ENCODE results near the gene NSMCE4A.
"Not testable (repeated sequence)": the region's sequence is repeated elsewhere in the genome, so short reads cannot be mapped to it uniquely, and the experiment has no call there.

NSMCE4A gene

DNA sequence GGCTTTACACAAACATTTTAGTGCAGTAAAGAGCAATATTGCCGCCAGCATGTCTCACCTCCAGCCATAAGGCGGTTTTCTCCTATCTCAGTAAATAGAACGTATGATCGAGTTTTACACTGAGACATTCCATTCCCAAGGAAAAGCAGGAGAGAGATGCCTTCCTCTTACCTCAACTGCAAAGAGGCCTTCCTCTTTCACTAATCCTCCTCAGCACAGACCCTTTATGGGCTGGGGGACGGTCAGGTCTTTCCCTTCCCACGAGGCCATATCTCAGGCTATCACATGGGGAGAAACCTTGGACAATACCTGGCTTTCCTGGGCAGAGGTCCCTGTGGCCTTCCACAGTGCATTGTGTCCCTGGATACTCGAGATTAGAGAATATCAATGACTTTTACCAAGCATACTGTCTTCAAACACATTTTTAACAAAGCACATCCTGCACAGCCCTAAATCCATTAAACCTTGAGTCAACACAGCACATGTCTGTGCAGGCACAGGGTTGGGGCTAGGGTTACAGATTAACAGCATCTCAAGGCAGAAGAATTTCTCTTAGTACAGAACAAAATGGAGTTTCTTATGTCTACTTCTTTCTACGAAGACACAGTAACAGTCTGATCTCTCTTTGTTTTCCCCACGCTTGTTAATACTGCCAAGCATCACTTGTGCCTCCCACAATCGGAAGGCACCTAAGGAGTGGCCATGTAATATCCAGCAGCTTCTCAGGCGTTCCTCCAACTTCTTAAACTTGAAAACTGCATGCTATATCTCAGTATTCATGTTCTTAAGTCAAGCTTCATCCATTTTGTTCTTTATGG, 44.5 kb downstream of the NSMCE4A start:
- not testable (repeated sequence) for DNase-seq

DNA sequence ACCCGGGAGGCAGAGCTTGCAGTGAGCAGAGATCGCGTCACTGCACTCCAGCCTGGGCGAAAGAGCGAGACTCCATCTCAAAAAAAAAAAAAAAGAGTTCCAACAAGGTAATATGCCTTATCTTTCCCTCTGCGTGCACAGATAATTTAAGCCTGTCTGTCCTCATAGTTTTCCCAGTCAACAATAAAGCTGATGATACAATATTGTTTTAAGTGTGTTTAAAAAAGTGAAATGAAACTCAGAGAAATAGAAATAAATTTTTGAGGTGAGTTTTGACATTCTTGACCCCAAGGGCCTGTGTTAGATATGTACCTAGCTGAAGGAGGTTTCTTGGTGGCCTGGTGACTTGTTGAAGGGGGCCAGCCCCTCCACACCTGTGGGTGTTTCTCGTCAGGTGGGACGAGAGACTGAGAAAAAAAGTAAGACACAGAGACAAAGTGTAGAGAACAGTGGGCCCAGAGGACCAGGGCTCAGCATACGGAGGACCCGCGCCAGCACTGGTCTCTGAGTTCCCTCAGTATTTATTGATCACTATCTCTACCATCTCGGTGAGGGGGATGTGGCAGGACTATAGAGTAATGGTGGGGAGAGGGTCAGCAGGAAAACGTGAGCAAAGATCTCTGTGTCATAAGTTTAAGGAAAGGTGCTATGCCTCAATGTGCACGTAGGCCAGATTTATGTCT, 45.3 kb downstream of the NSMCE4A start:
- not testable (repeated sequence) for DNase-seq

DNA sequence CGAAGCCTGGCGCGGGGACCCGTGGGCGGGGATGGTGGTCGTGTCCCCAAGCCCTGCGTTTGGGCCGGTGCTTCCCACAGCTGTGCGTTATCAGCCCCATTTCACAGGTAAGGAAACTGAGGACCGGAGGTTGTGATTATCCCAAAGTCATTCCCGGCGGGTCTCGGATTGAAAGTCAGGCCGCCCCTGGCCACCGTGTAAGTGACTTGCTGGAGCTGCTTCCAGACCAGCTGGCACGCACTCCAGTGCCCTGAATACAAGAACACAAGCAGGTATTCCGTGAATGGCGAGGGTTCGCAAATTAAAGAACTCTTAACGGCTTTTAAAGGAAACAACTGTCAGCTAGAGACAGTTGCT, 46.5 kb downstream of the NSMCE4A start:
- DNase-seq, result peak; percentile 35

DNA sequence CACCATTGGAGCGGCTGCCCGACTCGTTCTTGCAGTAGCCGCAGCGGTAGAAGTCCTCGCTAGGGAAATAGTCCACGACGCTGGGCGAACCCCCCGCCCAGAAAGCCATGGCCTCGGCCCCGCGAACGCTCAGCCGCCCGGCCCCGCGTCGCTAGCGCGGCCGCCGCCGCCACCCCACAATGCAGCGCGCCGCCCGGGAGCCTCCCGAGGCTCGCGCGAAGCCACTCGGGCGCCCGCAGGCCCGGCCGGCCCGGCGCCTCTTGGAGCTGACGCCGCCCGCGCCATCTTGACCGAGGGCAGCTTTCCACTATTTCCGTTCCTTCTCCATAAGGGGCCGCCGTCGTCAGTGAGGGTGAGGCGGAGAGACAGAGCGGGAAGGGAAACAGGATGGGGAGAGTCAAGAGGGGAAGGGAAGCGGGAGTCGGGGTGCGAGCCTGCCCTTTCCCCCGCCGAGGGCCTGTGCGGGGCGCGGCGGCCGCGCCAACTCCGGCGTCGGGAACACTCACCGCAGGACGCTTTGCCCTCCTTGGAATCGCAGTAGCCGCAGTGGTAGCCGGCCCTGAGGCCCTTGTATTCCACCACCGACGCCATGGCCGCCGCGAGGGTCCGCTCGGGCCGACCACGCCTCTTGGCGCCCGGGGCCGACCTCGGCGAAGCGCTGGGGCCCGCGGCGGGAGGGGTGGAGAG, 47.0 kb downstream of the NSMCE4A start, which contains the start of gene ATE1:
Gene ATE1, minus strand, starts transcription at position 191 of the 687 bp plus-strand sequence. Its CDS starts 82 bp downstream, at position 109.
- DNase-seq, result peak; percentile 91

DNA sequence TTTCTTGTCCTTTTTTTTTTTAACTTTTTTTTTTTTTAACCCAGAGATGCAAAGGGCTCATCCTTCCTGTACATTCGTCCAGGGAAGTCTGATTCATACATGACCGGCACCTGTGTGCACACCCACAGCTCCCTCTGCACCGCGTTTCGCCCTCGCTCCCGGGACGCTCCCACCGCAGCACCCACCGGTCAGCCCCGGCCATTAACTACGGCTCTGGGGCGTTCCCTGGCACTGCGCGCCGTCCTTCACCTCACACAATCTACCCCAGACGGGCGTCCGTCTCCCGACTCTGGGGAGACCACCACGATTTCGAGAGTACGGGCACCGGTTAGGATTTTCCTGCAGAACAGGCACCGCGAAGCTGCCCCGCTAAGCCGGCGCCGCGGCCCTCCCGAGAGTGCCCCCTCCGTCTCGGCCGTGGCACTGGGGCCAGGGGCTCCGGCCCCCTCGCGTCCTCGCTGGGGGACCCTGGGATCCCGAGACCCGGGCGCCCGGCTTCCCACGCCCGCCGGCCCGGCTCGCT, 47.6 kb downstream of the NSMCE4A start:
- peak; percentile 9 for DNase-seq

DNA sequence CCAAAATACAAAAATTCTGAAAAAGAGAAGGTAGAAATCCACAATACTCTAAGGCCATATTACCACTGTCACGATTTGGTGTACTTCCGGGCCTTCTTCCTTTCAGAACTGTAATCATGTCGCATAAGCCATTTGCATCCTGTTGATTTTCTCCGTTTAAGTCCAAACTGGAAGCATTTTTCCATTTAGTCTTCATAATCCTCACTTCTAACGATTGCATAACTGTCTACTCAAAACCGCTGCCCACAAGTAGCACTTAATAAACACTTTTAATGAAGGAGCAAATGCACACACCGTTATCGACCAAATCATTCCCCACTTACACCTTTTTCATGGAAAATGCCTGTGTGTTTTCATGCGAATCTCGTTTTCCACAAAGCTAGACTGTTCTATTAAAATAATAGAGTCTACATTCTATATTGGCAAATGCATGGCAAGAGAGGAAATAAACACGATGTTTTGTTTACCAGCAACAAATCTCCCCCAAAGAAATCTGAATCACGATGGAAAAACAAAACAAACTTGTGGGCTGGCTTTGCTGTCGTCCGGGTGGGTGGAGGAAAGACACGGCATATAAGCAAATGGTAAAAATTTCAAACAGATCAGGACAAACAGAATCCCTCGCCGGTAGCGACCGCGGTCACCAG, 48.2 kb downstream of the NSMCE4A start:
- DNase-seq, result no peak

DNA sequence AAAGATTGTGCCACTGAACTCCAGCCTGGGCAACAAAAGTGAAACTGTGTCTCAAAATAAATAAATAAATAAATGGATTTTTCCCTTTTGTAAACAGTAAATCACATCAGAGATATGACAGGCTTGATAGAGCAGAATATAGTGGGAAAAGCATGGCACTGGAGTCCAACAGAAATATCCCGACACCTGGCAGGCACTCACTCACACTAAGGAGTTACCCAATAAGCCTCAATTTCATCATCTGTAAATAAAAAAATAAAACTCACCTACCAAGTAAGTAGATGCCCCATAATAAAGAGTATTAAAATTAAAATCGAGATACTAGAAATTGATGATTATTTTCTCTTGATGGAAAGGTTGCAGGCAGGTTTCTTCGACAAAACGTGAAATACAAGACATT, 48.9 kb downstream of the NSMCE4A start:
- DNase-seq, result no peak

DNA sequence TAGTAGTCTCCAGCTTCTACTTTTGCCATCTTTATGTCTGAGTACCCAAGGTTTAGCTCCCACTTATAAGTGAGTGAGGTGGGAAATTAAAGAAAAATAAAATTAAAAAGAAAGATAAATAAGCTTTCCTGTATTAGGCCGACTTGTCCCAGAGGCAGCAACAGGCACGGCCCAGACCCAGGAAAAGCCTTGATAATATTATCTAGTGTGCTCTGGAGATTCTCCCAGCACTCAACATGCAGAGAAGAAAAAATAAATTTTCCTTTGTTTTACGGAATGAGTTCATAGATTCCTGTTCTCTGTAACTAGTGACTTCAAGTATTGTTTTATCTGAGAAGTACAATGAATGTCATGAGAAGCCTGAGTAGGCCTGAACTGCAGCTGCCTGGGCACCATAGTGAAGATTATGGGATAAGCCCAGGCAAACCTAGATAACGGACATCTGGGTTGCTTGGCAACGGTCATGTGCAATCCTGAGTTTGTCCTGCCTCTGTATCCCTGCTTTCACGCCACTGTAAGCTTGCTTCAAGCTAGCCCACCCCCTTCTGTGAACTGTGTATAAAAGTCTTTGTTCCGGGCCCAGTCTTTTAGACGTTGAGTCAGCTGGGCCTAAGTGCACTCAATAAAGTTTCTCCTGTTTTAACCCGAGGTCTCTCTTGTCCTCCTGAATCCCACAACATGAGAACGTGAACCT, 53.6 kb downstream of the NSMCE4A start:
- no peak for DNase-seq

DNA sequence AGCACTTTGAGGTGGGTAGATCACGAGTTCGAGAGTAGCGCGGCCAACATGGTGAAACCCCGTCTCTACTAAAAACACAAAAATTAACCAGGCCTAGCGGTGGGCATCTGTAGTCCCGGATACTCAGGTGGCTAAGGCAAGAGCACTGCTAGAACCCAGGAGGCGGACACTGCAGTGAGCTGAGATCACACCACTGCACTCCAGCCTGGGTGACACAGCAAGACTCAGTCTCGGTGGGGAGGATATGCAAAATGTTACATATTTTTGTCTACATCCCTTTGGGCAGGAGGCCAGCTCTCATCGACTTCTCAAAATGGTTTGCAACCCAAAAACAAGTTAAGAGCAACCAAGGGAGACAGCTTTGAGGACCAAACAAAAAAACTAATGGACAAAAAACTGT, 55.4 kb downstream of the NSMCE4A start:
- no peak for DNase-seq

DNA sequence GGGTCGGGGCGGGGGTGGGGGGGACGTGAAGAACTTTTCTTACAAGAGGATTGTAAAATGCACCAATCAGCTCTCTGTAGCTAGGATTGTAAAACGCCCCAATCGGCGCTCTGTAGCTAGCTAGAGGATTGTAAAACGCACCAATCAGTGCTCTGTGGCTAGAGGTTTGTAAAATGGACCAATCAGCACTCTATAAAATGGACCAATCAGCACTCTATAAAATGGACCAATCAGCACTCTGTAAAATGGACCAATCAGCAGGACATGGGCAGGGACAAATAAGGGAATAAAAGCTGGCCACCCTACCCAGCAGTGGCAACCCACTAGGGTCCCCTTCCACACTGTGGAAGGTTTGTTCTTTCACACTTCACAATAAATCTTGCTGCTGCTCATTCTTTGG, 56.2 kb downstream of the NSMCE4A start:
- not testable (repeated sequence) for DNase-seq

DNA sequence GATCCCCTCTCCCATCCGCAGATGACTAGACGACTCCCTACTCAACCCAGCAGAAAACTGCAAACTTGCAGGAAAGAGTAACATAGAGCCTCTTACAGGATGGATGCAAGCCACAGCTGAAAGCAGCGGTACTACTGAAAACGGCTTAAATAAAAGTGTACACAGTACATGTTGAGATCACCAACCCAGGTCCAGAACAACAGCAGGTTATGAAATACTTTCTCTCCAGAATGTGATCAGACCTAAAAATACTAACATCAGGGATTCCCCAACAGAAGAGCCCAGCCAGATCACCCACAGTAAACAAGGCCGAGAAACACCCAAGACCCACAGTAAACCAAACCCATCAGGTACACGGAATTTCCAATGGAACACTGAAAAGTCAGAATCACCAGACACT, 60.4 kb downstream of the NSMCE4A start:
- DNase-seq, result no peak

DNA sequence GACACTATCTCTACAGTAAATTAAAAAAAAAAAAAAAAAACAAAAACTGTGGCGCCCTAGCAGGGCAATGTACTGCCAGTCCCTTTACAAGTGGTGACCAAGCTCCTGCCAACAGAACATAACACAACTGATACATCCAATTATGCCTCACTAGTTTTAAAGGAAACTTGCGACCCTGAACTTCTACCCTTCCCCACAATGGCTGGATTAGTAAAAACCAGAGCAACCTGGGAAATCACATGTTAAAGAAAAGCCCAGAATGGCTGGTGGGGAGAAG, 63.7 kb downstream of the NSMCE4A start:
- DNase-seq, result no peak

DNA sequence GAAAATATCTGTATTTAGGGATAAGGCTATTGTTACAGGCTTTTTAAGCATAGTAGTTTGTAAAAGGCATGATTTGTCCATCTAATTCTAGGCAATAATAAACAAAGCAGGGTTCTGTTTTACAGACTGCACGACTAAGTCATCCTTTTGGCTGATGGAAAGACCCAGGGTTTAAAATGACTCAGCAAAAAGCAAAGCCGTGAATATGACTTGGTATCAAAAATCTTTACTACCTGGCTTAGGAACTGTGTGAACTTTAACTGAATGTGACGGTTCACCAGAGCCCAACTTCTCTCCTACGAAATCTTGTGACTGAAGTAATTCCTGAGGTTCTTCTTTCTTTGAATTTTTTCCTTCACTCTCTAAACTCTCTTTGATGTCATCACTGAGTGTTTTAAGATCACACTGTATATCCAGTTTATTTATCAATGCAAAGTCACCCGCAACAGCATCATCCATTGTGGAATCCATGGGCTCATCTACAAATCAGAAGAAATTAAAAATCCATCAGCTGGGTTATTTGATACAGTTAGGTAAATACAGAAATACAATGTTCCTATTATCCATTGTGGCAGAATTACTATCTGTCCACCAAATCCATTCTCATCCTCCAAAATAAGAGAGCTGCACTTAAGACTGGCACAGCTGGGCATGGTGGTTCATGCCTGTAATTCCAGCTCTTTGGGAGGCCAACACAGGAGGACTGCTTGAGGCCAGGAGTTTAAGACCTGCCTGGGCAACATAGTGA, 64.2 kb downstream of the NSMCE4A start:
- no peak for DNase-seq

All from NCI-H1436 (cell line).